ENCODE data around the gene SLC35F4.

SLC35F4 gene

DNA sequence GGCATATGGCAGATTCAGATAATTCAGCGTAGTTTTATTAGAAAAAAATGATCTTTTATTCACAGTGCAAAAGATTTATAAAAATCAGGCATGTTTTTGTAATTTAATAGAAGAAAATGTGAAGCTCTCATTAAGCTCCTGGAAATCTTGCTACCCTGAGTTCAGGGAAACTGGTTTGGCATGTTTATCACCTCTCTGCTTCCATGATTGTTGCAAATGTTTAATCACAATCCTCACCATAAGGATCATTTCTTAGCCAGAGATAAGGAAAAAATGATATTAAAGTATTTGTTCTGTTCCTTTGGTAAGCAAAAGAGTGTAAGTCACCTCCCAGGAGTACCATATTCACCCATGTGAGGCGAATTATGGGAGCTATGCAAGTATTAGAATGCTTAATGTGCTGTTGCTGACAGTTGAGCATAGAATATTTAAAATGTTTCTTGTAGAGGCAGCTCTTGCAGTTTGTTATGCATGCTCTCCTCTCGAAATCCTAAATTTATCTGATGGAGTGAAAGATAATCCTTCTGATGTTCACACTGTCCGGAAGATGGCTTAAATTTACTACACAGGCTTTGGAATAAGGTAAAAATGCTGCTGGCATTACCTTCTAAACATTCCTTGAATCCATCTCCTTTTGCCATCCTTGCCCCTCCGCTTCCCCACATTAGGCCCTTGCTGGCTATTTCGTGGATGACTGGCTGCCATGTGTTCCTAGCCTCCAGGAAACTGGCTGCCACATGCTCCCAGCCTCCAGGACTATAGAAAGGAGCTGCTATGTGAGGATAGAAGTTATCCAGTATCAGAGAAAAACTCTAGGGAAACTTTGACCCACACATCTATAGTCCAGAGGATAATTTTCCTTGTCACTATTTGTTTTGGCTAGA is 256.5 kb downstream of the SLC35F4 start:
- DNase-seq = no peak

DNA sequence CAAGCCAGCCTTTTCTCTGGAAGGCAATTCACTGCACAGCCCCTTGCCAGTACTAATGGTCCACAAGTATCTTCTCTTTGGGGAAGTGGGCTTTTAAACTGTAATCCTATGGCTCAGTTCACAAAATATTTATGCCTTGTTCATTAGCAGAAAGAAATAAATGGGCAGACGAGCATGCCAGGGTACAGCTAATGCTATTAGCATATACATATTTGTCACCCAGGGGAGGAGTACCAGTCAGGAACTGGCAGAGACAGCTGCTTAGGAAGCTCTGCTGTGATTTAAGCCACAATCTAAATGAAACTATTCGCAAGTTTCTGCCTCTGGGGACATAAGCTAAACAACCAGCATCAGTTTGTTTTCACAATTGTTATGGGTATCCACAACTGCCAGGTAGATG is 258.8 kb downstream of the SLC35F4 start:
- DNase-seq = no peak

DNA sequence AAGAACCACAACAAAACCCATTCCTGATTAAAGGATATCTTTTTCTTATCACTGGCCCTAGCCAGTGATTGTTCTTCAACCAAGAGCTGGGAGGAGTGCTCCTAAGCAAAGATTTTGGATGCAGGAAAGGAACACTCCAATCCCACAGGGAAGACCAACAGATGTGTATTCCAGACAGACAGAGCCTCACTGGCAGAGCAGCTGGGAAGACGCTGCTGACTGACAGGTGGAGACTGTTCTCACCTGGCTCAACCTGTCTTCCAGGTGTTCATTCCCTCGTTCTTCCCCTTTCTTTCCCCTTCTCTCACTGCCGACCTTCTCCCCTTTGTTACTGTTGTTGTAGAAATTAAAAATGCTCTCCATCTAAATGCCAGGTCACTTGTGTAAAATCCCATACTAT is 282.5 kb downstream of the SLC35F4 start:
- DNase-seq = no peak

DNA sequence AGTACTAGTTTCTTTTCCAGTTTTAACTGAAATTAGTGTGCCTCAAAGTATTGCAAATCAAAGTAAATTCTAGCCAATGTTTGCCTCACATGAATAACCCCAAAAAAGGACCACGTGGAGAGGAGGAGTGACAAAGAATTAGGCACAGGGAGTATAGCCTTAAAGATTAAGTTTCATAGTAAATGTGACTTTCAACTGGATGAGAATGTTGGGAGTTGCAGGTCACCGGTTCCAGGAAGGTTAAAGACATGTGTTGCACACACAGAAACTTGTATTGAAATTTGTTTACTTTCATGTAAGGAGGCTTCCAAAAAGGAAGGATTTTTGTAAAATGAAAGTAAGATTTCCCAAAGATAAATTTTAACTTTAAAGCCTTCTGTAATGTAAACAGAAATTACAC is 283.1 kb downstream of the SLC35F4 start:
- no peak for DNase-seq

- DNase-seq = no peak
Observed at GRCh38 chr14:57578801-57579200, 287.1 kb downstream of the SLC35F4 start.

- no peak for DNase-seq
Observed at GRCh38 chr14:57576498-57576897, 289.4 kb downstream of the SLC35F4 start.

- DNase-seq = no peak
Observed at GRCh38 chr14:57575482-57575881, 290.4 kb downstream of the SLC35F4 start.

DNA sequence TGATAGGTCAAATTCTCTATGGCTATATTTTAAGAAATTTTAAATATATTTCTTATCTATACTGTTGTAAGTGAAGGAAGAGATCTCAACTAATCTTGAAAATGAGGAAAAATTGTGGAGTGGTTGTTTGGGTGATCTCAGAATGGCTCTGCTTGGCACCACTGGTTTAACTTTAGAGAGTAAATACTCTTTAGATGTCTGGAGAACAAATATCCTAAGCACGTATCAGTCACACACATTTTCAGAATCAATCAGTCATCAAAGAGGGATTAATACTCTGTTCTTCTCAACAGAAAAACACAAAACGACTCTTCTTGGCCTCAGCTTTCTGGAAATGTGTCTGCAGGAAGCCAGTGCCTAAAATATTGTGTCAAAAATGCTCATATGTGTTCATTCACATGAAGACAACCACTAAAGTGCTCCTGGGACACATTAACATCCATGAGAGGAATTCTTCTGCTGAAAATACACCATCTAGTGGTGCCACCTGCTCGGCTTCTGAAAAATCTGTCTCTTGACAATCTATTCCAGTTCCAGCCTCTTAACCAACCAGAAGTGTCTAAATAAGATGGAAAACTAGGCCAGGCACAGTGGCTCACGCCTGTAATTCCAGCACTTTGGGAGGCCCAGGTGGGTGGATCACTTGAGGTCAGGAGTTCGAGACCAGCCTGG is 291.1 kb downstream of the SLC35F4 start:
- DNase-seq = no peak

DNA sequence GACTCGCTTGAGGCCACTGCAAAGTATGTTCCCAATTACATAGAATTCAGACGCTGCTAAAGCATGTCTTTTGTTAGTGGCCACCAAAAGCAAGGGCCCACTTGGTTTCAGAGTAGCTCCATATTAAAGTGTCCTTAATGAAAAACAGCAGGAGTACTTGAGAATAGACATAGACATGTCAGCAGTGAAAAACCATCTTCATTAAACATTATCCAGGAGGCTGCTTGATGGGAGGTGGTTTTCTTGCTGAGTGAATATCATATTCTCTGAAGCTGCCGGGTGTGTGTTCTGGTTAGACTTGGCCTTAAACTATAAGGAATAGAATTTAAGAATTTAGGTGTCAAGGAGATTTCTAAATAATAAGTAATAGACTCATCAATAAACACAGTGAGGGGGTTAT is 292.7 kb downstream of the SLC35F4 start:
- DNase-seq = no peak

DNA sequence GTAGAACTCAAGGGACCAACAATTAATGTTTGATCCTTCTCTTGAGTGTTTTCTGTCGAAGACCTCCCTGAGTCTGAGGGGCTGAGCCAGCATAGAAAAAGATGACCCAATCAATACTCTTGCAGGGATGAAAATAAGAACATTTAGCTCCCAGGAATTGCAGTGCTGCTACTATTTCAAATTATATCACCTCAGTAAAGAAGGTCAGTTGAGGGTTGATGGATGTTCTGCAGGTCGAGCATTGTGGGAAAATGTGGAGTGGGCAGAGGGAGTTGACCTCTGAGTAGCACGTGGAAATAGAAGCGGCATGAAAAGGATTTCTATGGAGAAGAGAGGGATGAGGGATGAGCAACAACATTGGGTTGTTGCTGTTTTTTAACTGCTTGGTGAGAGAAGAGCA is 297.3 kb downstream of the SLC35F4 start:
- no peak for DNase-seq

GRCh38 chr14:57567220-57567619 is 298.7 kb downstream of the SLC35F4 start:
- no peak for DNase-seq

- no peak for DNase-seq
Observed at GRCh38 chr14:57560681-57561080, 305.2 kb downstream of the SLC35F4 start.

DNA sequence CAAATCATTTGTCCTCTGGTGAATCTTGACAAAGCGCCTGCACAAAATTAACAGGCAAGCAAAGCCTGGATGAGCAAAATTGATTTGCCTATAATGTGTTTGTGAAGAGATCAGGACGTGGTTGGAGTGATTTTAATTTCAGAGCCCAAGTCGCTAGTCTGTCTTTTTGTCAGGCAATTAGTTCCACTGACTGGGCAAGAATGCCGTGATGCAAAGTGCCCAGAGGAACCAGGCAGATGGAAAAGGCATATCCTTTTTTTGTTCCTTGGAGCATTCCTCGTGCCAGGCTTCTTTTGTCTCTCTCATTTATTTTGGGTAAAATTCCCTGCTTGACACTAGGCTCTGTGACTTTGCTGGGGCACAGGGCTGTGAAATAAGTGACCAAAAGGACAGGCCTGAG is 306.3 kb downstream of the SLC35F4 start:
- no peak for DNase-seq

GRCh38 chr14:57549765-57550420 is 316.0 kb downstream of the SLC35F4 start:
- DNase-seq = no peak

DNA sequence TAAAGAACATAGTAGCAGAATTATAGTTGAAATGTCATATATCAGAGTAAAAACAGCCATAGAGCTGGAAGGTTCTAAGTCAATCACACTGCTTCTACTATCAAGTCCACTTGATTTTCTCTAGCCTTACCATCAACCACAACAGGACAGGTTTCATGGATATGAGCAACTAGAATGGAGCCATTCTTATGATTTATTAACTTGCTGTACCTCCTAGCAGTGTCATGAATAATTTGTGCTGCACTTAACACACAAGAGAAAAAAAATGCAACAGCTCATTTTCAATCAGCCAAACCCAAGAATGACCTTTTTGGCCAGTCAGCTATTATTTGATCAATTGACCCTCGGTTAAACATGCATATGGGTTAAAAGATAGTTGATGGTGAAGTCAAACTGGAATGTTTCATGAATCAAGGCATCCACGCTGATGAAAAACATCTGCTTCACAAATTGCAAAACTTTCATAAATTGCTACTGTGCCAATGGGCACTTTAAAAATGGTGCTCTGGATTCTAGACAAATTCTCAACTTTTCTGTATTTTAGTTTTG is 316.8 kb downstream of the SLC35F4 start:
- DNase-seq = no peak

DNA sequence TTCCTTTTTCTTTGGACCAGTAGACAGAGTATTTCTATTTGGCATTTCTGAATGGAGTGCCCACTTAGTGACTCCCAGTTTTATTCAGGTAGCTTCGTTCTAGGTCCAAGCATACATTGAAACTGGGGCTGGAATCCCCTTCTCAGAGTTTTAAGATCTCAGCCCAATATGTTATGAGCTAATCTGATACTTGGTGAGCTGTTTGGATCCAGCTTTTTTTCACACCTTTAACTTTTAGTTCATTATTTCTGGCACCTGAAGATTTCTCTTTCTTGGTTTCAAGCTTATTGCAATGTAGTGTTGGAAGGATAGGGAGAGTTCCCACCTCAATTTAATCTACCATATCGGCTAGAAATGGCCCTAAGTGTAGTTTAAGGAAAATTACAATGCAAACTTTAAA is 318.8 kb downstream of the SLC35F4 start:
- DNase-seq = no peak

- no peak for DNase-seq
Observed at GRCh38 chr14:57533214-57533613, 332.7 kb downstream of the SLC35F4 start.

- no peak for DNase-seq
Observed at GRCh38 chr14:57530571-57530970, 335.3 kb downstream of the SLC35F4 start.

GRCh38 chr14:57526942-57527341 is 338.9 kb downstream of the SLC35F4 start:
- DNase-seq = no peak

- DNase-seq = no peak
Observed at GRCh38 chr14:57519043-57519442, 346.8 kb downstream of the SLC35F4 start.

Measured in activated T-cell treated with anti-CD3 and anti-CD28 coated beads for 4 hours (primary cell).